HL-60 (cell line): Measurements from ENCODE around the gene IDH3G.

Experiments
- DNase-seq, 2 experiments: peaks; one replicate each; pipeline ENCODE4 v3.0.0-alpha.2; 2010 to 2020; ENCODE audit warnings: low read depth in 1 of 2, low spot score in 1 of 2
- H3K27ac ChIP-seq: fragments of 250-450 bp; sonication (Bioruptor Pico); replicated peaks from 2 replicates; pipeline ENCODE4 v1.5.1; 2020; ENCODE audit warnings: mild to moderate bottlenecking, moderate library complexity
- H3K27me3 ChIP-seq: fragments of 250-450 bp; sonication (Bioruptor Pico); 2 replicates; pipeline ENCODE4 v1.5.1; 2021; ENCODE audit warnings: mild to moderate bottlenecking, moderate library complexity; ENCODE audit not compliant: insufficient read depth, poor library complexity, severe bottlenecking
- H3K4me3 ChIP-seq: replicated peaks from 2 replicates; pipeline ENCODE4 v1.5.1; 2011; ENCODE audit warnings: mild to moderate bottlenecking, control low read depth, low read length; ENCODE audit not compliant: insufficient read depth
- GABPA ChIP-seq: IDR thresholded peaks from 2 replicates; pipeline ENCODE4 v1.6.1; 2012; ENCODE audit warnings: low read depth
- POLR2AphosphoS5 ChIP-seq: IDR thresholded peaks from 2 replicates; pipeline ENCODE4 v1.6.1; 2012; ENCODE audit warnings: low read depth
- SPI1 ChIP-seq: IDR thresholded peaks from 2 replicates; pipeline ENCODE4 v1.6.1; 2012; ENCODE audit warnings: low read depth, mild to moderate bottlenecking, borderline replicate concordance
- TF ChIP-seq, protein P1 (sequence below): IDR thresholded peaks from 2 replicates; pipeline ENCODE4 v1.6.1; 2012; ENCODE audit warnings: low read depth; ENCODE audit not compliant: insufficient replicate concordance
- TF ChIP-seq, protein P2 (sequence below): IDR thresholded peaks from one replicate; pipeline ENCODE4 v1.5.1; 2011; ENCODE audit warnings: low read length, control low read depth, inconsistent platforms; ENCODE audit not compliant: insufficient read depth

The IDH3G gene

DNA sequence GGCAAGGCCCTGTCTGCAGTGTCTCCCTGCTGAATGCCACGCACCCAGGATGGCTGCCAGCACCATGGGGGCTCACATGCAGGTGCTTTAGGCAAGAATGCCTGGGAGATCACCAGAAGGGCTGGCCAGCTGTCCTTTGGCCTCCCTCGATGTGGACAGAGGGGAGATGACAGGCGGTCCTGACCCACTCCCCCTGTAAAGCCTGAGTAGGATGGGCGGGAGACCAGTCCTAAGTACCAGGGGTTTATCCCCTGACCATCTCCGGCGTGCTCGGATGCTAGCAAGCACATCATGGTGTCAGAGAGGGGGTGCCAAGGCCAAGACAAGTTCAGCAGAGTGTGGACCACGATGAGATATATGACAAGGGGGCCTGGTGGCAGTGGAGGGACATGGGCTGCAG lies 30.9 kb upstream of the IDH3G start:
- Histone ChIP-seq H3K4me3 (no peak overlapping the region), H3K27ac (no peak overlapping the region), H3K27me3 (peaks cover 21% of the 10 kb centered on the region)
- no peak for DNase-seq
- TF ChIP-seq GABPA (no peak), POLR2AphosphoS5 (no peak), SPI1 (no peak)
- TF ChIP-seq, protein P1, sequence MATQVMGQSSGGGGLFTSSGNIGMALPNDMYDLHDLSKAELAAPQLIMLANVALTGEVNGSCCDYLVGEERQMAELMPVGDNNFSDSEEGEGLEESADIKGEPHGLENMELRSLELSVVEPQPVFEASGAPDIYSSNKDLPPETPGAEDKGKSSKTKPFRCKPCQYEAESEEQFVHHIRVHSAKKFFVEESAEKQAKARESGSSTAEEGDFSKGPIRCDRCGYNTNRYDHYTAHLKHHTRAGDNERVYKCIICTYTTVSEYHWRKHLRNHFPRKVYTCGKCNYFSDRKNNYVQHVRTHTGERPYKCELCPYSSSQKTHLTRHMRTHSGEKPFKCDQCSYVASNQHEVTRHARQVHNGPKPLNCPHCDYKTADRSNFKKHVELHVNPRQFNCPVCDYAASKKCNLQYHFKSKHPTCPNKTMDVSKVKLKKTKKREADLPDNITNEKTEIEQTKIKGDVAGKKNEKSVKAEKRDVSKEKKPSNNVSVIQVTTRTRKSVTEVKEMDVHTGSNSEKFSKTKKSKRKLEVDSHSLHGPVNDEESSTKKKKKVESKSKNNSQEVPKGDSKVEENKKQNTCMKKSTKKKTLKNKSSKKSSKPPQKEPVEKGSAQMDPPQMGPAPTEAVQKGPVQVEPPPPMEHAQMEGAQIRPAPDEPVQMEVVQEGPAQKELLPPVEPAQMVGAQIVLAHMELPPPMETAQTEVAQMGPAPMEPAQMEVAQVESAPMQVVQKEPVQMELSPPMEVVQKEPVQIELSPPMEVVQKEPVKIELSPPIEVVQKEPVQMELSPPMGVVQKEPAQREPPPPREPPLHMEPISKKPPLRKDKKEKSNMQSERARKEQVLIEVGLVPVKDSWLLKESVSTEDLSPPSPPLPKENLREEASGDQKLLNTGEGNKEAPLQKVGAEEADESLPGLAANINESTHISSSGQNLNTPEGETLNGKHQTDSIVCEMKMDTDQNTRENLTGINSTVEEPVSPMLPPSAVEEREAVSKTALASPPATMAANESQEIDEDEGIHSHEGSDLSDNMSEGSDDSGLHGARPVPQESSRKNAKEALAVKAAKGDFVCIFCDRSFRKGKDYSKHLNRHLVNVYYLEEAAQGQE, result no peak

DNA sequence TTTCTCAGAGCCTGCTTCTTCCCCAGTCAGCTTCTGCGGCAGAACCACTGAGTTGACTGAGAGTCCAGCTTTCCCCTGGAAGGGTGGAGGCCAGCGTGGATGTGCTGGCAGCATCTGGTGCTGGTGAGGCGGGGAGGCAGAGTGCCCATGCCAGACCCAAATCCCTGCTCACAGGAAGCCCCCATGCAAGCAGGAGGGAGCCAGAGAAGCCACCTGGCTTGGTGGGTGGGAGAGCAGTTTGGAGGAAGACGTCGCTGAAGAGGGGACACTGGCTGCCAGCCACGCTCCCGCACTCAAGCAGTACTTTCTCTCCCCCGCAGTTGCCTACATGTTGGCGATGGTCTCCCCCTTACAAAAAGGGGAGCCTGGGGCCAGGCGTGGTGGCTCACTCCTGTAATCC lies 30.2 kb upstream of the IDH3G start:
- H3K4me3 ChIP-seq, result no peak overlapping the region

DNA sequence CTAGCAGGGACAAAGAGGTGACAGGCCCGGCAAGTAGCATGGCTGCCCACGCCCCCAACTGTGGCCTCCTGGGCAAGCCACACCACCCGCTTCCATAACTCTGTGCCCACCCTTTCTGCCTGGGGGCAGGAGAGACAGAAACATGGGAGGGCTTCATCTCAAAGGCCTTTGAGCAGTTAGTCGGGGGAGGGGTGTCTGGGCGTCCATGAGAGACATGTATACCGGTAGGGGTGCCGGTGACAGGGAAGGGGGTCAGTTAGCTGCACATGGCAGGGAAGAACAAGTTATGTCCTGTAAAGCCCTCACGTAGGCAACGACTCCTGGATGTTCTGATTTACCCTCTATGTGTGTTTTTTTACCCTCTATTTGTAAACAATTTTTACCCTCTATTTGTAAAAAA lies 26.9 kb upstream of the IDH3G start:
- Histone ChIP-seq H3K27me3 (peaks cover 24% of the 10 kb centered on the region), H3K27ac (no peak overlapping the region), H3K4me3 (no peak overlapping the region)
- TF ChIP-seq, protein P2, sequence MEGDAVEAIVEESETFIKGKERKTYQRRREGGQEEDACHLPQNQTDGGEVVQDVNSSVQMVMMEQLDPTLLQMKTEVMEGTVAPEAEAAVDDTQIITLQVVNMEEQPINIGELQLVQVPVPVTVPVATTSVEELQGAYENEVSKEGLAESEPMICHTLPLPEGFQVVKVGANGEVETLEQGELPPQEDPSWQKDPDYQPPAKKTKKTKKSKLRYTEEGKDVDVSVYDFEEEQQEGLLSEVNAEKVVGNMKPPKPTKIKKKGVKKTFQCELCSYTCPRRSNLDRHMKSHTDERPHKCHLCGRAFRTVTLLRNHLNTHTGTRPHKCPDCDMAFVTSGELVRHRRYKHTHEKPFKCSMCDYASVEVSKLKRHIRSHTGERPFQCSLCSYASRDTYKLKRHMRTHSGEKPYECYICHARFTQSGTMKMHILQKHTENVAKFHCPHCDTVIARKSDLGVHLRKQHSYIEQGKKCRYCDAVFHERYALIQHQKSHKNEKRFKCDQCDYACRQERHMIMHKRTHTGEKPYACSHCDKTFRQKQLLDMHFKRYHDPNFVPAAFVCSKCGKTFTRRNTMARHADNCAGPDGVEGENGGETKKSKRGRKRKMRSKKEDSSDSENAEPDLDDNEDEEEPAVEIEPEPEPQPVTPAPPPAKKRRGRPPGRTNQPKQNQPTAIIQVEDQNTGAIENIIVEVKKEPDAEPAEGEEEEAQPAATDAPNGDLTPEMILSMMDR, result no peak
- no peak for TF ChIP-seq SPI1
- TF ChIP-seq, protein P1, result no peak
- TF ChIP-seq POLR2AphosphoS5, result no peak
- TF ChIP-seq GABPA, result no peak
- no peak for DNase-seq

More for the DNA sequence above, 30.2 kb upstream of the IDH3G start:
- DNase-seq, result no peak
- Histone ChIP-seq H3K27me3 (peaks cover 25% of the 10 kb centered on the region), H3K27ac (no peak overlapping the region)
- TF ChIP-seq, protein P1, result no peak
- no peak for TF ChIP-seq SPI1
- TF ChIP-seq, protein P2, result no peak
- no peak for TF ChIP-seq GABPA
- TF ChIP-seq POLR2AphosphoS5, result no peak

DNA sequence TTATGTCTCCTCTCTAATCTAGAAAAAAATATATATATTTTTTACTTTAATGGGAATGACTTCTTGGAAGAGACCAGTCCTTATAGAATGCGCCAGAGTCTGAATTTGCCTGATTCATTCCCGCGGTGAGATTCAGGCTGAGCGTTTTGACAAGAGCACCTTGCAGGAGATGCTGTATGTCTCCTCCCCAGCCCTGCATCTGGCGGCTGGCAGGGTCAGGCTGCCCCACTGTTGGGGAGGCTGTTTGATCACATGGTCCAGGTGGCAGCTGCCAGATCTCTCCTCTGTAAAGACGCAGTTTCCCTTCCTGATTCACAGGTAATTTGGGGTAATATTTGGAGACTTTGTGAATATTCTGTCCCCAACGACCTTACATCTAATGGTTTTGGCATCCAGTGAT lies 26.4 kb upstream of the IDH3G start:
- DNase-seq, result no peak
- no peak for TF ChIP-seq GABPA
- TF ChIP-seq, protein P1, result no peak
- no peak for TF ChIP-seq SPI1
- no peak for TF ChIP-seq POLR2AphosphoS5
- TF ChIP-seq, protein P2, result no peak
- Histone ChIP-seq H3K27me3 (peaks cover 22% of the 10 kb centered on the region), H3K4me3 (no peak overlapping the region), H3K27ac (no peak overlapping the region)
